Measurements from ENCODE around the gene SOX2. TPM values are rescaled to one million over a fixed set of nuclear protein-coding genes. Genes with fewer than 3 reads are reported as not detected.

The SOX2 gene
- total and polyA plus RNA-seq, 2 donors (not counting 1 experiment from before 2014, with no cell fraction given) = not detected

DNA sequence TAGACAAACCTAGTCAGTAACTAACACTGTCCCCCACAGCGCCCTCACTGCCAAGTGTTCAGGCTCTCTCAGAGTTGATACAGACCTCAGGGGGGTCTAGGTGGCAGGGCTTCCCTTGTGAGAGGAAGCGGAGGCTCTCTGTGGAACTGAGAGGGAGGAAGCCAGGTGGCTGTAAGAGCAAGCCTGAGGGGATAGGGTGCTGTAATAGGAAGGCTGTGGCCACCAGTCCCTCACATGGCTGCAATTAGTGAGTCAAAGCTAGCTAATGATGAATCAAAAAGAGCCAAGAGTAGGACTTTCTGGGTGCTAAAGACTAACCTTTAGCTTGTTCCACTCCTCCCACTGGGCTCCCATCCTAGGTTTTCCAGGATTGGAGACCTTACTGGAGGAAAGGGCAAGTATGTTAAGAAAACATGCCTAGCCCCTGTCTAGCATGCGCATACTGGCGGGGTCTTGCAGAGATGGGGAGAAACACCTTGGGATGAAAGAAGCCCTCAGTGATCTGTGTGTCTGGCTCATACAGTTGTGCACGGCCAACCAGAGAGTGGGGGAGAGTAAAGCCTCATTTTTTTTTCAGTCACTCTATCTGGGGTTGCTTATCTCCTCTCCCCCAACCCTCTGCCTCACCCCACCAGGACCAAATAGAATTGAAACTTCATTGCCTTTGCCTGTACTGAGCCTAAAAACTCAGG, 13.3 kb upstream of the SOX2 start:
- Histone ChIP-seq H3K9ac (ENCODE audit: low read length) (no peak overlapping the region), H4K20me1 (ENCODE audit: control insufficient read depth, insufficient read depth, low read length, poor library complexity, severe bottlenecking) (no peaks in the 10 kb centered on the region), H3K4me2 (replicated peaks; ENCODE audit: low read depth, low read length, poor library complexity, severe bottlenecking) (no peak overlapping the region), H3K79me2 (ENCODE audit: control insufficient read depth, insufficient read depth, low read length) (no peaks in the 10 kb centered on the region), H2AFZ (ENCODE audit: insufficient read depth, low read depth, low read length, poor library complexity, severe bottlenecking) (no peak overlapping the region), H3K9me3 (ENCODE audit: control extremely low read depth in 1 of 3, control insufficient read depth in 2 of 3, insufficient read depth in 1 of 3, low read length in 2 of 3) (peaks cover 4 to 19% (median 6%) of the 10 kb centered on the region in 3 donors), H3K4me1 (ENCODE audit: control insufficient read depth in 2 of 2, insufficient read depth in 2 of 2, low read length in 2 of 2) (peaks cover 18 to 30% of the 10 kb centered on the region in 2 donors), H3K27me3 (replicated peaks in 1 of 4; ENCODE audit: control extremely low read depth in 1 of 4, control insufficient read depth in 3 of 4, insufficient read depth in 4 of 4, low read length in 3 of 4) (peaks cover 0 to 67% (median 55%) of the 10 kb centered on the region in 4 experiments), H3K36me3 (replicated peaks in 1 of 2; ENCODE audit: control extremely low read depth in 1 of 2, control insufficient read depth in 1 of 2, extremely low read depth in 1 of 2, insufficient read depth in 2 of 2, low read length in 1 of 2) (no peaks in the 10 kb centered on the region), H3K27ac (ENCODE audit: low read length in 2 of 2) (no peak overlapping the region), H3K4me3 (ENCODE audit: control extremely low read depth in 1 of 5, extremely low read depth in 1 of 5, insufficient read depth in 1 of 5, low read depth in 2 of 5, low read length in 4 of 5) (no peak overlapping the region)
- 83% methylated on average over 3 of the region's 5 CpGs for WGBS (ENCODE audit: insufficient coverage)
- DNase-seq (no peak), ATAC-seq (ENCODE audit: low read depth) (no peak)
- no peak overlapping the region for H3K4me3 Mint-ChIP-seq
- TF ChIP-seq EZH2 (IDR thresholded peaks at IDR 0.05; ENCODE audit: borderline replicate concordance, insufficient read depth, low read depth, low read length, poor library complexity, severe bottlenecking) = no peak
- TF ChIP-seq, protein P1, sequence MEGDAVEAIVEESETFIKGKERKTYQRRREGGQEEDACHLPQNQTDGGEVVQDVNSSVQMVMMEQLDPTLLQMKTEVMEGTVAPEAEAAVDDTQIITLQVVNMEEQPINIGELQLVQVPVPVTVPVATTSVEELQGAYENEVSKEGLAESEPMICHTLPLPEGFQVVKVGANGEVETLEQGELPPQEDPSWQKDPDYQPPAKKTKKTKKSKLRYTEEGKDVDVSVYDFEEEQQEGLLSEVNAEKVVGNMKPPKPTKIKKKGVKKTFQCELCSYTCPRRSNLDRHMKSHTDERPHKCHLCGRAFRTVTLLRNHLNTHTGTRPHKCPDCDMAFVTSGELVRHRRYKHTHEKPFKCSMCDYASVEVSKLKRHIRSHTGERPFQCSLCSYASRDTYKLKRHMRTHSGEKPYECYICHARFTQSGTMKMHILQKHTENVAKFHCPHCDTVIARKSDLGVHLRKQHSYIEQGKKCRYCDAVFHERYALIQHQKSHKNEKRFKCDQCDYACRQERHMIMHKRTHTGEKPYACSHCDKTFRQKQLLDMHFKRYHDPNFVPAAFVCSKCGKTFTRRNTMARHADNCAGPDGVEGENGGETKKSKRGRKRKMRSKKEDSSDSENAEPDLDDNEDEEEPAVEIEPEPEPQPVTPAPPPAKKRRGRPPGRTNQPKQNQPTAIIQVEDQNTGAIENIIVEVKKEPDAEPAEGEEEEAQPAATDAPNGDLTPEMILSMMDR (IDR thresholded peaks at IDR 0.05) = no peak
- ChIA-PET POLR2A (no interaction called here), CTCF (interaction anchor here (2.9 kb wide), 1 partner anchor 10 kb away, joined by 11 read pairs; no protein-coding TSS in a partner anchor)
- H3K9me3 Mint-ChIP-seq (ENCODE audit: insufficient read depth) = peaks cover 4% of the 10 kb centered on the region
- intact Hi-C loops (cut with micrococcal nuclease) = no loop called here
- H3K27me3 Mint-ChIP-seq = peaks cover 80% of the 10 kb centered on the region
- no peak overlapping the region for H3K27ac Mint-ChIP-seq
- H3K4me1 Mint-ChIP-seq = peaks cover 27% of the 10 kb centered on the region

DNA sequence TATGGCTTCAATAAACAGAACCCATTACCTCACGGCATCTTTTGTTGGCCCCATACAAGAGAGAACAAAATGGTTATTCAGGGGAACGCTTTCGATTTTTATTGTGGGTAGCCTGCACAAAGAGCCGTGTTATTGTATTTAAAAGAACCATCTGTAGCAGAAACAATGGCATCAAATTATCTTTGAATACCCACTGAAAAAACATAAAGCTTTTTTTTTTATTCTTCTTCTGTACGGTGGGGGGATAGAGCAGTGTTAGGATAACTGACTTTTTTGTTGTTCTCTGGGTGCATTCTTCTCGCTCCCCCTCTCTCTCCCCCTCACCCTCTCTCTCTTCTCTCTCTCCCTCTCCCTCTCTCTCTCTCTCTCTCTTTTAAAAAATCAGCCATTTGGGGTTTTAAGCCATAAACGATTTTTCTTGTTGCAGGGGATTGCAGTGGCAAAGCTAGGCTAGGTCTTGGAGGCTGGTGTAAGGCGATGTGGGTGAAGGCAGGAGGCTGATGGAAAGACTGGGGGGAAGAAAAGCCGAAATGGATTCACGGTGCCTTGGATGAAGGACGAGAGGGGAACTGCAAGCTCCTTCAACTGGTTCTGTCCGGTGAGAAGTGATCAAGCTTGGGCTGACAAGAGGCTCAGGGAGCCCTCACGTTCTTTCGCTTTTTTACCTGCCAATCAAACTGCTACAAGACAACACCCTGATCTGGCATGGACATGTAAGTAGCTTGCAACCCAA, 12.4 kb upstream of the SOX2 start:
- Histone ChIP-seq H3K4me3 (ENCODE audit: control extremely low read depth in 1 of 5, extremely low read depth in 1 of 5, insufficient read depth in 1 of 5, low read depth in 2 of 5, low read length in 4 of 5) (no peak overlapping the region), H3K27me3 (replicated peaks in 1 of 4; ENCODE audit: control extremely low read depth in 1 of 4, control insufficient read depth in 3 of 4, insufficient read depth in 4 of 4, low read length in 3 of 4) (peaks cover 0 to 76% (median 63%) of the 10 kb centered on the region in 4 experiments), H4K20me1 (ENCODE audit: control insufficient read depth, insufficient read depth, low read length, poor library complexity, severe bottlenecking) (no peaks in the 10 kb centered on the region), H2AFZ (ENCODE audit: insufficient read depth, low read depth, low read length, poor library complexity, severe bottlenecking) (no peak overlapping the region), H3K9ac (ENCODE audit: low read length) (no peak overlapping the region), H3K36me3 (replicated peaks in 1 of 2; ENCODE audit: control extremely low read depth in 1 of 2, control insufficient read depth in 1 of 2, extremely low read depth in 1 of 2, insufficient read depth in 2 of 2, low read length in 1 of 2) (no peaks in the 10 kb centered on the region), H3K9me3 (ENCODE audit: control extremely low read depth in 1 of 3, control insufficient read depth in 2 of 3, insufficient read depth in 1 of 3, low read length in 2 of 3) (peaks cover 3 to 28% (median 6%) of the 10 kb centered on the region in 3 donors), H3K4me2 (replicated peaks; ENCODE audit: low read depth, low read length, poor library complexity, severe bottlenecking) (no peak overlapping the region), H3K79me2 (ENCODE audit: control insufficient read depth, insufficient read depth, low read length) (no peaks in the 10 kb centered on the region), H3K4me1 (ENCODE audit: control insufficient read depth in 2 of 2, insufficient read depth in 2 of 2, low read length in 2 of 2) (peaks cover 18 to 37% of the 10 kb centered on the region in 2 donors), H3K27ac (ENCODE audit: low read length in 2 of 2) (no peak overlapping the region)
- ATAC-seq (ENCODE audit: low read depth) = no peak
- TF ChIP-seq, protein P1 (IDR thresholded peaks at IDR 0.05) = no peak
- no peak overlapping the region for H3K27ac Mint-ChIP-seq
- peaks cover 76% of the 10 kb centered on the region for H3K27me3 Mint-ChIP-seq
- peaks cover 27% of the 10 kb centered on the region for H3K4me1 Mint-ChIP-seq
- ChIA-PET POLR2A (no interaction called here), CTCF (interaction anchor here (0.7 to 2.9 kb wide), 3 partner anchors 9 to 1486 kb away, joined by 4 to 11 read pairs (median 4); no protein-coding TSS in a partner anchor)
- H3K4me3 Mint-ChIP-seq = peak overlapping the region; percentile 6
- peaks cover 4% of the 10 kb centered on the region for H3K9me3 Mint-ChIP-seq (ENCODE audit: insufficient read depth)
- intact Hi-C loops (cut with micrococcal nuclease) = no loop called here
- DNase-seq = peak; percentile 13
- WGBS (ENCODE audit: insufficient coverage) = 14% methylated on average over 9 of the region's 14 CpGs

All from B cell (primary cell).